Psoas muscle (tissue), 8 donors: Measurements from ENCODE around the gene CHSY1. TPM values are rescaled to one million over a fixed set of nuclear protein-coding genes. Genes with fewer than 3 reads are reported as not detected.
A peak's percentile ranks its signal among the peaks of the same experiment; 100 is the strongest.

Experiments used
- ATAC-seq, 4 donors: fragments of 200-7000 bp; cut with Tn5 transposase; one replicate each; pipeline ENCODE4 v1.9.1; 2020; ENCODE audit warnings: moderate library complexity in 3 of 4, mild to moderate bottlenecking in 2 of 4
- DNase-seq, 2 donors: peaks; one replicate each; pipeline ENCODE4 v3.0.0-alpha.2; 2020
- H3K27ac ChIP-seq: fragments of 200-600 bp; one replicate; pipeline ENCODE4 v1.8.0; 2022
- H3K27me3 ChIP-seq, 3 donors: fragments of 200-600 bp in 1 of 3; one replicate each; pipeline versions ENCODE4 v1.6.1 to v1.8.0; 2013 to 2022; ENCODE audit warnings: low read length in 2 of 3, mild to moderate bottlenecking in 2 of 3, moderate library complexity in 1 of 3; ENCODE audit not compliant: insufficient read depth in 3 of 3
- H3K36me3 ChIP-seq, 2 donors: fragments of 200-600 bp in 1 of 2; one replicate each; pipeline versions ENCODE4 v1.6.1 to v1.8.0; 2013 to 2022; ENCODE audit warnings: low read depth in 1 of 2, mild to moderate bottlenecking in 1 of 2, moderate library complexity in 1 of 2; ENCODE audit not compliant: insufficient read depth in 1 of 2
- H3K4me1 ChIP-seq: fragments of 200-600 bp; one replicate; pipeline ENCODE4 v1.8.0; 2022
- H3K4me3 ChIP-seq: fragments of 200-600 bp; one replicate; pipeline ENCODE4 v1.8.0; 2022; ENCODE audit warnings: mild to moderate bottlenecking
- H3K9me3 ChIP-seq: fragments of 200-600 bp; one replicate; pipeline ENCODE4 v1.8.0; 2022
- CTCF ChIP-seq: fragments of 200-600 bp; IDR thresholded peaks from one replicate; pipeline ENCODE4 v1.8.0; 2022; ENCODE audit warnings: antibody characterized with exemption
- WGBS, 3 donors: extraction: QIAGEN DNeasy Blood & Tissue Kit; methylation state at CpG; one replicate each; pipeline versions ENCODE4 v1.1.6 to v1.1.7; 2013; 5-methylcytosine and 5-hydroxymethylcytosine counted together
- intact Hi-C, 2 donors: fragments of 100-400 bp; cut with DNase I; formaldehyde crosslinking; loops; one replicate each; pipeline versions ENCODE4 v1.11.0 to v1.14.2; 2022
- polyA plus RNA-seq, 3 donors: library from polyadenylated mRNA; stranded (reverse); fragments of 200-250 nt; gene quantifications; one replicate each; pipeline ENCODE4 v1.2.3, GENCODE V29; 2013
- total RNA-seq, 4 donors: library from RNA; stranded (reverse); fragmentation: NEBNext Ultra II Directional in 2 of 4; extraction: Animal tissue kit (Norgen Biotek cat#: 25700) in 2 of 4; gene quantifications; one replicate each; pipeline versions ENCODE4 v1.2.1 to v1.2.4, GENCODE V29; 2021 to 2023
- donor health status: healthy with polysubstance abuse.
- donor health status: DM: no; HTN: no; CAD: no; lungs with moderate emphysema.
- donor health status: Bipolar disorder and iron deficiency.
- donor health status: healthy.
- donor health status: DM: yes; HTN: yes; CAD: no.
- donor health status: DM: no; HTN: no; CAD: no.
- donor health status: DM: no; HTN: no; CAD: no.
- donor health status: DM: yes; HTN: yes; CAD: no.

CHSY1 gene
- total and polyA plus RNA-seq, 7 donors: 2.9 to 11.4 (median 6.7) TPM

GRCh38 chr15:101286471-101287114, 34.7 kb upstream of the CHSY1 start:
- intact Hi-C loops: no loop called here
- WGBS, 3 donors: 89 to 91% (median 90%) methylated on average over 9 of the region's 9 CpGs
- Histone ChIP-seq H3K4me3 (no peak overlapping the region), H3K9me3 (no peaks in the 10 kb centered on the region), H3K4me1 (peaks cover 5% of the 10 kb centered on the region), H3K27me3 (no peaks in the 10 kb centered on the region), H3K27ac (no peak overlapping the region), H3K36me3 (peaks cover 11 to 94% of the 10 kb centered on the region in 2 donors)
- ATAC-seq (no peak), DNase-seq (no peak)
- TF ChIP-seq CTCF: no peak

DNA sequence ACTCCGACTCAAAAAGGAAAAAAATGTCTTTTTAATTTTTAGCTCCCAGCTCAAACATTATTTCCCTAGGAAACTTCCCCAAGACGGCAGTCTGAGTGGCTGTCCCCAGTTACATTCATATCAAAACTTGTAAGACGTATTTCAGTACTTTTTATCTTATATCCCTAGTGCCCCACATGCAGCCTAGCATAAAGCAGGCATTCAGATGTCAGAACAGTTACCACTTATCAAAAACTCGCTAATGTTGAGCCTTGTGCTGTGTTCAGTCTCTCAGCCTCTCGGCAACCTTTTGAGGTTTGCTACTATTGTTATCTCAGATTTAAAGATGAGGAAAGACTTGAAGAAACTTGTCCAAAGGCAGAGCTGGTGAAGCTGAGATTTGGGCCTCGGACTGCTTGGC, 32.1 kb upstream of the CHSY1 start:
- Histone ChIP-seq H3K4me3 (no peak overlapping the region), H3K36me3 (peaks cover 11 to 94% of the 10 kb centered on the region in 2 donors), H3K4me1 (no peaks in the 10 kb centered on the region), H3K27ac (no peak overlapping the region), H3K9me3 (no peaks in the 10 kb centered on the region), H3K27me3 (no peaks in the 10 kb centered on the region)
- ATAC-seq (no peak), DNase-seq (no peak)
- whole genome bisulfite sequencing, 3 donors: 87 to 95% (median 95%) methylated on average over 6 of the region's 6 CpGs
- no peak for TF ChIP-seq CTCF
- intact Hi-C loops: no loop called here

DNA sequence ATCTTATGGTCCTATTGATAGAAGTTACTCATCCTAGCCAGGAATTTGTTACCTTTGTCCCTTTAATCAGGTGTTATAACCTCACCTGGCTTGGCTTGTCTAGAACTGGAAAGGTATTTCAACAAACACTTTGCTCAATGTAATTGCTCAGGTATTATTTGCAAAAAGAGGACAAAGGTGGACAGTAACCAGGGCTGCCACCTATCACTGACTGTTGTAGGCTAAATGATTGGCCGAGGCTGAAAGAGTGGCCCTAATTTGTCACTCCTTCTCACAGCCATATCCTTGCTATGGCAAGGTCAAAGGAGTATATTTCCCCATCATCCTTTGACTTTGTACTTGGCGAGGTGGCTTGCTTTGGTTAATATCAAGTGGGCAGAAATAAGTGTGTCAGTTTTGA, 28.2 kb upstream of the CHSY1 start:
- 82 to 90% (median 89%) methylated on average over 2 of the region's 2 CpGs for WGBS, 3 donors
- no peak overlapping the region for H3K27ac ChIP-seq
- H3K4me3 ChIP-seq: no peak overlapping the region
- no peaks in the 10 kb centered on the region for H3K9me3 ChIP-seq
- no peak for TF ChIP-seq CTCF
- H3K27me3 ChIP-seq: no peaks in the 10 kb centered on the region
- peaks cover 23% of the 10 kb centered on the region for H3K4me1 ChIP-seq
- intact Hi-C loops: no loop called here
- DNase-seq: no peak
- H3K36me3 ChIP-seq: peaks cover 9 to 70% of the 10 kb centered on the region in 2 donors
- no peak for ATAC-seq

GRCh38 chr15:101277943-101278564, 26.2 kb upstream of the CHSY1 start:
- Histone ChIP-seq H3K27ac (peak overlapping the region; percentile 89), H3K4me3 (peak overlapping the region; percentile 72)

More at GRCh38 chr15:101277943-101278564, 26.2 kb upstream of the CHSY1 start:
- DNase-seq: no peak
- TF ChIP-seq CTCF: no peak
- WGBS, 3 donors: 31 to 33% (median 31%) methylated on average over 12 of the region's 12 CpGs
- intact Hi-C loops: loop anchor here in 1 of 2 donors (2.0 kb wide), 1 partner anchor 15 kb away; no protein-coding TSS in a partner anchor
- H3K36me3 ChIP-seq: peaks cover 10 to 70% of the 10 kb centered on the region in 2 donors
- ATAC-seq: peak in 2 of 4 donors; percentile 26 to 47
- no peaks in the 10 kb centered on the region for H3K9me3 ChIP-seq
- H3K4me1 ChIP-seq: peaks cover 35% of the 10 kb centered on the region
- no peaks in the 10 kb centered on the region for H3K27me3 ChIP-seq
